ENCODE data around the gene AFDN. TPM values are rescaled to one million over a fixed set of nuclear protein-coding genes. Genes with fewer than 3 reads are reported as not detected.
"Not testable (repeated sequence)": the region's sequence is repeated elsewhere in the genome, so short reads cannot be mapped to it uniquely, and the experiment has no call there.

Gene AFDN
- polyA plus RNA-seq, 1 donor from 2014 or later = 5.7 TPM

GRCh38 chr6:167960579-167960978 is 133.9 kb downstream of the AFDN start:
- H3K4me3 Mint-ChIP-seq = no peak overlapping the region
- peaks cover 15% of the 10 kb centered on the region for H3K36me3 Mint-ChIP-seq
- H3K9me3 Mint-ChIP-seq = no peaks in the 10 kb centered on the region
- no peaks in the 10 kb centered on the region for H3K27me3 Mint-ChIP-seq
- H3K4me1 Mint-ChIP-seq = peaks cover 0 to 1% (median 0%) of the 10 kb centered on the region in 3 donors
- no peak overlapping the region for H3K27ac Mint-ChIP-seq

DNA sequence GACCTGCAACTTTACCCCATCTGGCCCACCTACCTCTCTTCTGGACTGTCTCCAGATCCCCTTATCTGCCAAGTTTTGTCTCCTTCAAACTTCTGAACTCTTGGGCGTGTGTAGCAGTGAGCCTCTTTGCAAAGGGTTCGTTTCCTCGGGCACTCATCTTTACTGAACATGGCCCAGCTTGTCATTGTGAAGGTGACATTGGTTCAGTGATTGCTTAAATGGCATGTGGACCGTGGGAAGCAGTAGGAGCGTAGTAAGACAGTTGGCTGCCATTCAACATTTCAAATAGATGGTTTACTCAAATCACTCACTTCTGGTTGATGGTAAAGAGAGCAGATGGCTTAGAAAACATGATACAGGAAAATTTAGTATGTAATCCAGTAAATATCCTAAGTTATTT is 136.0 kb downstream of the AFDN start:
- no peaks in the 10 kb centered on the region for H3K9me3 Mint-ChIP-seq
- peaks cover 15% of the 10 kb centered on the region for H3K36me3 Mint-ChIP-seq
- no peak overlapping the region for H3K4me3 Mint-ChIP-seq
- H3K27ac Mint-ChIP-seq = no peak overlapping the region
- H3K27me3 Mint-ChIP-seq = no peaks in the 10 kb centered on the region
- H3K4me1 Mint-ChIP-seq = peaks cover 0 to 1% (median 0%) of the 10 kb centered on the region in 3 donors

DNA sequence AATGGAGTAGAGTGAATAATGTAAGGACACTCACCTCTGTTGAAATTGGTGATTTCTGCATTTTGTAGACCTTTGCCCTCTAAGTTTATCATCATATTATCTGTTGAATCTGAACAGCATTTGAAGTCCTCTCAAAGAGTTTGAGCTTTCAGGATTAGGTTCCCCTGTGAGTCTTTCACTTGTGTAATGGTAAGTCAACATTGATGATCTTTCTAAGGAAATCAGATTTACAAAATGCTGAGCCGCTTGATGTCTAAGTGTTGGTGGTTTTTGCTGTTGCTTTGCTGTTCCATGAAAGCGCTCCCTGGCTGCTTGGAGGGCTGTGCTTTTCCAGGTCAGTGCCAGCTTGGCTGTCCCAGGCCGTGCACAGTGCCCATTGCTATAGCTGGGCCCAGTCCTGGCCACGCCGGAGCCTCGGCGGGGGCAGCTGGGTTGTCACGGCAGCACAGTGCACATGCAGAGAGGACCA is 136.9 kb downstream of the AFDN start:
- Mint-ChIP-seq H3K27ac (no peak overlapping the region), H3K36me3 (peaks cover 12% of the 10 kb centered on the region), H3K4me1 (peaks cover 0 to 1% (median 0%) of the 10 kb centered on the region in 3 donors), H3K9me3 (no peaks in the 10 kb centered on the region), H3K27me3 (no peaks in the 10 kb centered on the region), H3K4me3 (no peak overlapping the region)

- Mint-ChIP-seq H3K36me3 (peaks cover 12% of the 10 kb centered on the region), H3K9me3 (no peaks in the 10 kb centered on the region), H3K27ac (peak overlapping the region in 1 of 3 donors; percentile 81), H3K4me1 (peaks cover 0 to 1% (median 0%) of the 10 kb centered on the region in 3 donors), H3K4me3 (no peak overlapping the region), H3K27me3 (no peaks in the 10 kb centered on the region)
Observed at GRCh38 chr6:167965592-167966539, 139.2 kb downstream of the AFDN start.

- Mint-ChIP-seq H3K4me3 (no peak overlapping the region), H3K4me1 (peaks cover 0 to 1% (median 0%) of the 10 kb centered on the region in 3 donors), H3K27ac (peak overlapping the region in 1 of 3 donors; percentile 11), H3K9me3 (no peaks in the 10 kb centered on the region), H3K27me3 (no peaks in the 10 kb centered on the region), H3K36me3 (peaks cover 12% of the 10 kb centered on the region)
Observed at GRCh38 chr6:167966540-167966905, 139.8 kb downstream of the AFDN start.

DNA sequence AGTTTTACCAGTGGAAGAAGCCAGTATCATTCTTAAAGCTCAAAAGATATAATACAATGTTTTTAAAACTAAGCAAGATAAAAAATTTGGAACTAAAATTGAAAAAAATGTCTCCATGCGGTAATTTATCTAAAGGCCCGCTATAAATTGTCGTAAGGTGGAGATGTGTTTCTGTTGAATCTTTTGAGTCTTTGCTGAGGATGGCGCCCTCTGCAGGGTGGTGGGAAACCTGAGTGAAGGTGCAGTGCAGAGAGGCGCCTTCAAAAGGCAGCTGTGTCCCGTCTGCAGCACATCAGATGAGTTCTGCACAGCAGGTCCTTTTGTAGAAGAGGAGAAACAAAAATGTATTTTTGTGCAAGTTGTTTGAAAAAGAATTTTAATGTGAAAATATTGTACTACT is 141.4 kb downstream of the AFDN start:
- Mint-ChIP-seq H3K4me1 (no peaks in the 10 kb centered on the region), H3K27me3 (no peaks in the 10 kb centered on the region), H3K36me3 (peaks cover 12% of the 10 kb centered on the region), H3K4me3 (no peak overlapping the region), H3K27ac (peak overlapping the region in 1 of 3 donors; percentile 11), H3K9me3 (no peaks in the 10 kb centered on the region)

- Mint-ChIP-seq H3K27me3 (no peaks in the 10 kb centered on the region), H3K9me3 (no peaks in the 10 kb centered on the region), H3K27ac (no peak overlapping the region), H3K4me3 (no peak overlapping the region), H3K4me1 (no peaks in the 10 kb centered on the region), H3K36me3 (peaks cover 9% of the 10 kb centered on the region)
Observed at GRCh38 chr6:167970230-167970629, 143.5 kb downstream of the AFDN start.

- H3K36me3 Mint-ChIP-seq = peaks cover 5% of the 10 kb centered on the region
- H3K4me3 Mint-ChIP-seq = no peak overlapping the region
- no peaks in the 10 kb centered on the region for H3K9me3 Mint-ChIP-seq
- H3K27ac Mint-ChIP-seq = no peak overlapping the region
- H3K4me1 Mint-ChIP-seq = no peaks in the 10 kb centered on the region
- H3K27me3 Mint-ChIP-seq = no peaks in the 10 kb centered on the region
Observed at GRCh38 chr6:167972193-167972592, 145.5 kb downstream of the AFDN start.

DNA sequence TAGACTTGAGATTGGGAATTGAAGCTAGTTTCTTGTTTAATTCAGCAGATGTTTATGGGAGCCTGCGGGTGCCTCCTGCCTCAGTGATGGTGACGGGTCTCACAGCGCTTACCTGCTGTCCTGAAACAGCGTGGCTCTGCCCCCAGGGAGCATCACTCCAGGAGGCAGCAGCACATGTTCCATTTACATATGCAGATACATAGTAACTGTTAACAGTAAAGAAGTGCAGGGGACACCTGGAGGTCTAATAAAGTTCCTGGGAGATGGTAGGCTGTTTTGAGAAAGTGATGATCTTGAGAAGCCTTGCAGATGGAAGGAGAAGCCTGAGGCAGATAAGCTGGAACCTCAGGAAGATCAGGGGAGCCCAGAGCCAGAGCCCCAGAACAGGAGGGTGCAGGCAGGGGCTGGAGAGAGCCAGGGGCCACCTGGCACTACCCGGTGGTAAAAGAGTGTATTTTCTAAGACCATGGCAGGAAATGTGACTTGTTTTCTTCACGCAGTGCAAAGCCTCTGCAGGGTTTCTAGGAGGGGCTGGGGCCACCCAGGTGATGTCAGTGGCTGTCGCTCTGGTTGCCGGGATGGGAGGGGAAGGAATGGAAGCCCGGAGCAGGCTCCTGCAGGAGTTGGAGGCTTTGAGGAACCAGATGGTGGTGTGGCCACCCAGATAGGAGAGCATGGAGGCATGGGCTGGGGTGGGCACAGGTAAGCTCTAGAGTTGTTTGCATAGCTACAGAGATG is 146.6 kb downstream of the AFDN start:
- H3K36me3 Mint-ChIP-seq = peaks cover 1% of the 10 kb centered on the region
- no peaks in the 10 kb centered on the region for H3K27me3 Mint-ChIP-seq
- no peak overlapping the region for H3K27ac Mint-ChIP-seq
- no peaks in the 10 kb centered on the region for H3K4me1 Mint-ChIP-seq
- H3K9me3 Mint-ChIP-seq = no peaks in the 10 kb centered on the region
- no peak overlapping the region for H3K4me3 Mint-ChIP-seq

- no peaks in the 10 kb centered on the region for H3K9me3 Mint-ChIP-seq
- no peak overlapping the region for H3K27ac Mint-ChIP-seq
- H3K4me1 Mint-ChIP-seq = no peaks in the 10 kb centered on the region
- H3K27me3 Mint-ChIP-seq = peaks cover 8% of the 10 kb centered on the region
- H3K4me3 Mint-ChIP-seq = no peak overlapping the region
- H3K36me3 Mint-ChIP-seq = peaks cover 1% of the 10 kb centered on the region
Observed at GRCh38 chr6:167974640-167975344, 148.1 kb downstream of the AFDN start.

DNA sequence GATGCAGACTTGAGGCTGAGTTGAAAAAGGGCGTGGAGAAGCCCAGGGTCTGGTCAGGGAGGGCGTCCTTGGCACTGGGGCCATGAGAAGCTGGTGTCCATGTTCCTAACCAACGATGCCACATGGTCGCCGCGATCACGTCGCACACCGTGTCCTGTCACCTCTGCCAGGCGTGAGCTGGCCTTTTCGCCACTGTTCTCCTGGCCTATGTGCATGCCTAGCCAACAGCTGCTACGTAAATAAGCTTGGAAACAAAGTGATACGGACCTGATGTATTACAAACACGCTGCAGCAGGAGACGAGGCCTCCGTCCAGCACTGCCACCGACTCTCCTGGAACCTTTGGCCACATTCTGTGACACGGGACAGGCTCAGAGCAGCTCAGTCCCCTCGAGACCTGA is 148.7 kb downstream of the AFDN start:
- Mint-ChIP-seq H3K27me3 (peaks cover 8% of the 10 kb centered on the region), H3K4me1 (no peaks in the 10 kb centered on the region), H3K27ac (no peak overlapping the region), H3K36me3 (peaks cover 1% of the 10 kb centered on the region), H3K9me3 (no peaks in the 10 kb centered on the region), H3K4me3 (peak overlapping the region in 1 of 4 donors; percentile 41)

GRCh38 chr6:167976116-167976657 is 149.5 kb downstream of the AFDN start:
- not testable (repeated sequence) for H3K4me3 Mint-ChIP-seq, H3K36me3 Mint-ChIP-seq, H3K9me3 Mint-ChIP-seq, H3K4me1 Mint-ChIP-seq, H3K27me3 Mint-ChIP-seq, H3K27ac Mint-ChIP-seq

DNA sequence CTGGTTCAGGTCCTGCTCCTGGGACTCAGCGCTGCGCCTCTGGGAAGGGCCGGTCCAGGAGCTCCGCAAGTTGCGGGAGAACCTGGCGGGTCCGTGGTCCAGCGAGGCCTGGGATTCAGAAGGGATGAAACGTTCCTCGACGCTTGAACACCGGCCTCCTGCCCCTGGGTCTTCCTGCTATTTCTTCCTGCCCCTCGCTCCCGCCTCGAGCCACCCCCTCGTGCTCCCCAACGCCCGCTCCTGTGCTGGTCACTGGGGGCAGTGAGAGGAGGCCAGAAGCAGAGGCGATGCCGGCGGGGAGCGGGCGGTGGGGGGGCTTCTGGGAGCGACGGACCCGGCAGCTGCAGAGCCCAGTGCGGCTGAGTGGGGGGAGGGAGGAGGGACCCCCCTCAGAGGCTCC is 150.0 kb downstream of the AFDN start:
- Mint-ChIP-seq H3K27me3 (peaks cover 8% of the 10 kb centered on the region), H3K27ac (no peak overlapping the region), H3K9me3 (no peaks in the 10 kb centered on the region), H3K4me3 (no peak overlapping the region), H3K4me1 (no peaks in the 10 kb centered on the region), H3K36me3 (no peaks in the 10 kb centered on the region)

- Mint-ChIP-seq H3K36me3 (no peaks in the 10 kb centered on the region), H3K4me1 (no peaks in the 10 kb centered on the region), H3K9me3 (peaks cover 0 to 2% (median 0%) of the 10 kb centered on the region in 3 donors), H3K27me3 (peaks cover 8% of the 10 kb centered on the region), H3K4me3 (no peak overlapping the region), H3K27ac (no peak overlapping the region)
Observed at GRCh38 chr6:167977717-167978467, 151.2 kb downstream of the AFDN start.

Measured in IgD-negative memory B cell (primary cell).